ENCODE measurements around the gene AZIN2.
"Not testable (repeated sequence)": the region's sequence is repeated elsewhere in the genome, so short reads cannot be mapped to it uniquely, and the experiment has no call there.

AZIN2 gene

DNA sequence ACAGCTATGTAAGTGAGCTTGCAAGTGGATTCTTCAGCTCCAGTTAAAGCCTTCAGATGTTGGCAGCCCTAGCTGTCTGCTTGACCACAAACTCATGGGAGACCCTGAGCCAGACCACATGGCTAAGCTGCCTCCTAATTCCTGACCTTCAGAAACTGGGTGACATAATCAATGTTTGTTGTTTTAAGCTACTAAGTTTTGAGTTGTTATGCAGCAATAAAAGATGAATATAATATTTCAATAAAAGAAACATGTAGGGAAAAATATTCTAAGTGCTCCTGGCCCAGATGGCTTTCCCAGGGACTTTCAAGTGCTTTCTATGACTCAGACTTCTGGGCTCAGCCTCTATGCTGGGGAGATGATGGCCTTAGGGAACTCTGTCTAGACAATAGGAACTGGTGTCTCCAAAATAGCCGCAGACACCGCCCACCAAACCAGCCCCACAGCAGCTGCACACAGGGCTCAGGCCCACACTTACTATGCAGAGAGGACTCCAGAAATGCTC, 20.3 kb upstream of the AZIN2 start:
- no peak for DNase-seq

DNA sequence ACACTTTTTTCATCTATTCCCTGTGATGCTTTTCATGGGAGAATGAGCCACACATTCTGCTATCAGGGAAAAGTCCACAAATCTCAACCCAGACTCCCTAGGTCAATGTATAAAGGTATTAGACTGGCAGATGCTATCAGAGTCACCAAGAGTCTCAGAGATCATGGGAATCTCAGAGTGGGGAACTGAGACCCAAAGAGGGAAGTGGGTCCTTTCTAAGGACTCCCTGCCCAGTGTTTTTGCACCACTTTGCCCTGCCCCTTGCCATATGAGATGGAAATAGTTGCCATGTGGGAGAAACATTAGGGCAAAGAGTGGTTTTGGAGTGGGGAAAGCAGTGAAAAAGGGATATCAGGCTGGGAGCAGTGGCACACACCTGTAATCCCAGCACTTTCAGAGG, 19.1 kb upstream of the AZIN2 start:
- no peak for DNase-seq

DNA sequence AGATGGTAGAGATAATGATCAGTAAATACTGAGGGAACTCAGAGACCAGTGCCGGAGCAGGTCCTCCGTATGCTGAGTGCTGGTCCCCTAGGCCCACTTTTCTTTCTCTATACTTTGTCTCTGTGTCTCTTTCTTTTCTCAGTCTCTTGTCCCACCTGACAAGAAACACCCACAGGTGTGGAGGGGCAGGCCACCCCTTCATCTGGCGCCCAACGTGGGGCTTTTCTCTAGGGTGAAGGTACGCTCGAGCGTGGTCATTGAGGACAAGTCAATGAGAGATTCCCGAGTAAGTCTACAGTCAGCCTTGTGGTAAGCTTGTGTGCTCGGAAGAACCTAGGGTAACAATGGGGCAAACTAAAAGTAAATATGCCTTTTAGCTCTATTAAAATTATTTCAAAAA, 16.7 kb upstream of the AZIN2 start:
- not testable (repeated sequence) for DNase-seq

DNA sequence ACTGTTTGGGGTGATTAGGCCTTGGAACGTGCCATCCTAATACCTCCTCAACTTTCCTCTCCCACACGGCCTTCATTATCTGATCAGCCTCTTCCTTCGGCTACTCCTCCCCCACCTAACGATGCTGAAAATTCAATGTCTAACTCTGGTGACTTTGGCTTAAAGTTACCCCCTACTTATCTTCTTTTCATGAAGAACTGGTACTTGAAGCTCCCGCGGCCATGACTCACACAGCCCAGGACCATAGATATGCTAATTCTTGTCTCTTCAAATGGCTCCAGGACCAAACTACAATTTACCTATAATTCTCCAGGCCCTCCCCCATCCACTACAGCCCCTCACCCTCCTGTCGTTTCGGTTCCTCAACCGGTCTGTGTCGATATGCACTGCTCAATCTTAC, 15.7 kb upstream of the AZIN2 start:
- DNase-seq: no peak

DNA sequence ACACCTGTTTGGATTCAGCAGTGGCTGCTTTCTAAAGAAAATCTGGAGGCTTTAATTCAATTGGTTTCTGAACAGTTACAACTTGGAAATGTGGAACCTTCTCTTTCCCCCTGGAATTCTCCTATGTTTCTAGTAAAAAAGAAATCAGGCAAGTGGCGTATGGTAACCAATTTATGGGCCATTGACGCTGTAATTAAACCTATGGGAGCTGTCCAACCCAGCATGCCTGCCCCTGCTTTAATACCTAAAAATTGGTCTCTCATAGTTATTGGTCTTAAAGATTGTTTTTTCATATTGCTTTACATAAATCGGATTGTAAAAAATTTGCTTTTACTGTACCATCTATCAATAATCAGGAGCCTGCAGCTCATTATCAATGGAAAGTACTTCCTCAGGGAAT, 14.5 kb upstream of the AZIN2 start:
- DNase-seq: not testable (repeated sequence)

DNA sequence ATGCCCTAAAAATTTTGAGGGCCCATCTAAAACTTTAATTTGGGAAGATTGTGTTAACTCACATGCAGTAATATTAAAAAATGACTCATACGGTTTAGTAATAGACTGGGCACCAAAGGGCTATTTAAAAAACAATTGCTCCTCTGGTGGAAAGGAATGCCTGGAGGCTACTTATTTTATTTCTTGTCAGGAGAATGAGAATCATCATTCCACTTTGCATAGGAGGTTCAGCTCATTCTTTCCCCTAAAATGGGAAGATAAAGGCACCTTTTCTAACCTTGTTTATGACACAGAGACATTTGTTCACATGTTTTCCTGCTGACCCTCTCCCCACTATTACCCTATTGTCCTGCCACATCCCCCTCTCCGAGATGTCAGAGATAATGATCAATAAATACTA, 12.8 kb upstream of the AZIN2 start:
- not testable (repeated sequence) for DNase-seq

DNA sequence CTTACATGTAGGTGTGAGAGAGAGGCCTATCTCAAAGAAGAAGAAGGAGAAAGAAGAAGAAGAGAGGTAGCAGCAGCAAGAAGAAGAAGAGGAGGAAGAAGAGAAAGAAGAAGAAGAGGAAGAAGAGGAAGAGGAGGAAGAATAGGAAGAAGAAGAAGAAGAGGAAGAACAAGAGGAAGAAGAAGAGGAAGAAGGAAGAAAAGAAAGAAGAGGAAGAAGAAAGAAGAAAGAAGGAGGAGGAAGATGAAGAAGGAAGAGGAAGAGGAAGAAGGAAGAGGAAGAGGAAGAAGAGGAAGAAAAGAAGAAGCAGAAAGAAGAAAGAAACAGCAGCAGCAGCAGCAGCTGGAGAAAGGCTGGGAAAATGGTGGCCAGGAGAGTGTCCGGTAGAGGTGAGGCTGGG, 10.3 kb upstream of the AZIN2 start:
- no peak for DNase-seq

DNA sequence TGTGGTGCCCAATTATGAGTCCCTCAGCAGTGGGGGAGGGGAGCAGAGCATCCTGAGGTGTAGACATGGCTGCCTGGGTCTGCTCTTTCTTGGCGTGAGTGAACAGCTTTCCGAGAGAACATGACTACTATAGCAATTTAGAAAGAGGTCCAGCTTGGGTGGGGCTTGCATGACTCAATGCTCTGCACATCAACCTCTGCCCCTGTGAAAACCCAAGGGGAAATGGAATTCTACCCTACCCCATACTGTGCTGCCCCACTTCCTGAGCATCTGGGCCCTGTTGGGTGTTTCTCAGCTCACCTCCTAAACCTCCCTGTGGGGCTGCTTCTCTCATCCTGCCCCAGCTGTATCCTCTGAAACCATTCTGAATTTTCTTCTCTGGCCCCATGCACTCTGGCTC, 8.2 kb upstream of the AZIN2 start:
- no peak for DNase-seq

DNA sequence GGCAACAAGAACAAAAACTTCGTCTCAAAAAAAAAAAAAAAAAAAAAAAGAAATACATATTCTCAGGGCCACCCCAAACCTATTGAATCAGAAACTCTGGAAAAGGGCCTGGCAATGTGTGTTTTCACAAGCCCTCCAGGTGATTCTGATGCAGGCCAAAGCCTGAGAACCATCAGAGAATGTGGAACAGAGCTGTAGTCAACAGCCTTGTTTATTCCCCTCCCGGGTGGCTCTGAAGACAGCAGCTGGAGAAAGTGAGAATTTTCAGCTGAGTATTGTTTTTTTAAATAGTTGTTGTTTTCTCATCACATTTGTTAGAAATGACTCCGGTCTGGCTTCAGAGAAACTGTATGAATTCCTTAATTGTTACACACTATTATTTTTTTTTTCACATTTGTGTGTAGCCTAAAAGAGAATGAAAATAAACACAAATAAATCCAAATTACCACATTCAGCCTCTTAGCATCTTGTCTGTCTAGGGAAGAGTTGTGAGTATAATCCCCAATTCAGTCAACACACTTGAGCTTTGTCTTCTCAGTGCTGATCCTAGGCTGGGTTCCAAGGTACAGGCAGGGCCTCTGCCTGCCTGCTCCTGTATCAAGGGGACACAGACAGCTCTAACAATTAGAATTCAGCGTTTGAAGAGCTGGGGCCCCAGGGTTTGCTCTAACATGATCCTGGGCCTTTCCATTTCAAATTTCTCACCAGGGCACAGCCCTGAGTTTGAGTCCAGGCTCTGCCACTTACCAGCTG, 6.6 kb upstream of the AZIN2 start:
- DNase-seq: no peak

DNA sequence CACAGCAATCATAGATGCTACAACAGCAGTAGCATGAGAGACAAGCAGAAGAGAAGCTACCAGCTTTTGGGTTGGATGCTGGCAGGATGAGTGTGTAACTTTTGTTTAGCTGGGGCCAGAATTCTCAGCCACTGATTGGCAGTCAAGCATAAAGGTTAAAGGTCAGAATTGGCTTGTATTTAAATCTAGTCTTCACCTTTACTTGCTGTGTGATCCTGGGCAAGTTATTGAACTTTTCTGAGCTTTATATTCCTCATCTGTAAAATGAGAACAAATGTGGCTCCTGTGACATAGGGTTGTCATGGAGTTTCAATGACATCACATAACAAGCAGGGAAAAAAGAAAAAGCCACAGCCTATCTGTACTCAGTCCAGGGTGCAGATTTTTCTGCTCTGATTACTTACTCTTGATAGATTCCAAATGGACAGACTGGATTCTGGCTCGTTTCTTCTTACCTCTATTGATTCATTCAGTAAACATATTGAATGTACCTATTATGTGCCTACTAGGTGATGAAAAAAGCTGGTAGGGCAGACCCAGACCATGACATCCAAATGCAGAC, 2.8 kb upstream of the AZIN2 start:
- DNase-seq: no peak

DNA sequence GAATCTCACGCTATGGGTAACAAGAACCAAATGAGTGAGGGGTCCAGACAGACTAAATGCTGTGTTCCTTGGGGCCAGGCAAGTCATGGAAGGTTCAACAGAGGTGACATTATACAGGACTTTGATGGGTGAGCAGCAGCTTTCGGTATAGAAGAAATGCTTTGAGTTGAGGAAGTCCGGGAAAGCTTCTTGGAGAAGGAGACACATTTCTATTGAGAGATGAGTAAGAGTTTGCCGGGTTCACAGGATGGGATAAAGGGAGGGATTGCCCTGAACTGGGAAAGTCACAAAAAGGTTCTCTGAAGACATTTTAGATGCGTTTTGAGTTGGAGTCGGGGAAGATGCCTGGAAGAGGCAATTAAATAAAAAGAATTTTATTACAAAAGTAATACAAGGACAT, 580 bp upstream of the AZIN2 start:
- no peak for DNase-seq

DNA sequence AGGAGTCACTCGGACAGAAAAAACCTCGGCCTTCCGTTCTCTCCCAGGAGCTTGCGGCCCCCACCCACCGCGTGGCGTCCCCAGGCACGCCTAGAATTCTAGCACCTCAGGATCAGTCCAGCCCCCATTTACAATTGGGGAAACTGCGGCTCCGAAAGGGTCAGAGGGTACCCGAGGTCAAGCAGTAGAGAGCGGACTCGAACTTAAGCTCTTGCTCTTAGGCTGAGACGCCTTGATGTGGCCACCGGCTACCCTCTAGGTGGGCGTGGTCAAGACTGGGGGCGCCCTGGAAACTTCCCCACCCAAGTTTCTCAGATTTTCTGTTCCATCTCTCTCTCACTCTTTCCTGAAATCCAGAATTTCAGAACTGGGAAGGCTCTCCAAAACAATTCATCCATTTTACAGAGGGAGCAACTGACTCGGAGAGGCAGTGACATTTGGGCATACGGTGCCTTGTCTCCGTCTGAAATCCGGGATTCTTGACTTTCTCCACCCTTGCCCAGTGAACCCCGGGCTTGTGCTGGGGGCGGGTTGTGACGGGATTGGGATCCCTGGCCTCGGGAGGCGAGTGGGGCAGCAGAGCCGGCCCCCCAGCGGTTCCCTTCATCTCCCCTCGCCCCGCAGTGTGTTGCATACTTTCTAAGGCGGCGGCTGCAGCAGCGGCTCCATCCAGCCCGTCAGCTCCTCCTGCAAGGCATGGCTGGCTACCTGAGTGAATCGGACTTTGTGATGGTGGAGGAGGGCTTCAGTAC, 777 bp downstream of the AZIN2 start:
- DNase-seq: no peak

DNA sequence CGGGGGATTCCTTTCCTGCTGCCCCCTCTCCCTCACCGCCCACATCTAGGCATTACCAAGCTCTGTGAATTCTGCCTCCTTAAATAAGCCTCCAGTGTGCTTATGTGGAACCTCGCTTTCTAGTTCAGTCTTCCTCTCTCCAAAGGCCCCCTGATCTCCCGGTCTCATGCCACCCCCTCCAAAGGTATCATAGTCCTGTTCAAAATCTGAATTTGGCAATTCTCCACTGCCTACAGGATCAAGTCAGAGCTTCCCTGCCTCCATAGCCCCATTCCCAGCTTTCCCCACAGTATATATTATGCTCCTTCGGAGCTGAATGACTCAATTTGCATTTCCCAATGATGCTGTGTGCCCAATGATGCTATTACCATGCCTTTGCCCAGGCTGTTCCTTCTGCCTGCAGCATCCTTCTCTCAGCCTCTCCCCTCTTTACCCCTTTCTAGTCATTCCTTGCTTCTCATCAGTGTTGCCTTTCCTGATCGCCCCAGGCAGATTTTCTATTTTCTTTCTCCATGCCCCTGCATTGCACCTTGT, 1.7 kb downstream of the AZIN2 start:
- no peak for DNase-seq

DNA sequence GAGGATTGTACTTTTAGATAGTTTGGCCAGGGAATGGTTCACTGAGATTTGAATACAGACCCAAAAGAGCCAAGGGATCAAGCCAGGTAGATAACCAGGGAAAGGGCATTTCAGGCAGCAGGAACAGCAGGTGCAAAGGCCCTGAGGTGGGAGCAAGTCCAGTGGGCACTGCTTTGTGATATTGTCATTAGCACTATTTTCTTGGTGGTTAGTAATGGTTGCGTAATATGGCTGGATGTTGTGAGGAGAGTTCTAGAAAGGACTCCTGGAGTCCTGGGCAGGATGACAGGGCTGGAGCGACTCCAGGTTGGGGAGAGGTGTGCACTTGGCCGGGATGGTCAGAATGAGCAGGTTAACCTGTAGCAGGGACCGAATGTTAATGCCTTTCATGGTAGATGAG, 4.4 kb downstream of the AZIN2 start:
- no peak for DNase-seq

DNA sequence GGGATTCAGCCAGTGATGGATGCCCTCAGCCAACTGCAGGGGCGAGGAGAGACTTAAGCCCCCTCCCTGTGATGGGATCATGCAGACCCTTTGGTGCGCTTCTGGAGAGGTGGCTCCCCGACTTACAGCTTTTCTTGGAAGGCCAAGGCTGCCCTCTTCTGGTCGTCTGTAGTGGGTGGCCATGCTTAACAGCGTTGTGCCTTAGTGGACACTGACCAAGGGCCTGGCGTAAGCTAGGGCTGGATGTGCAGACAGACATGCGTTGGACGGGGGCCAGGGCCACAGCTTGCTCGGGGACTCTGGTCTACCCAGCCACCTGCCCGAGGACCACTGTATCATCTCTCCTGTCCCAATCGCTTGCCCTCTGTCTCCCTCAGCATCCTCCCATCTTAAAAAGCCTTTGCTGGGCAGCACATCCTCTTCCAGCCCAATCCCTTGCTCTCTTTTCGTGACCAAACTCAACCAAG, 5.5 kb downstream of the AZIN2 start:
- DNase-seq: peak; percentile 20

DNA sequence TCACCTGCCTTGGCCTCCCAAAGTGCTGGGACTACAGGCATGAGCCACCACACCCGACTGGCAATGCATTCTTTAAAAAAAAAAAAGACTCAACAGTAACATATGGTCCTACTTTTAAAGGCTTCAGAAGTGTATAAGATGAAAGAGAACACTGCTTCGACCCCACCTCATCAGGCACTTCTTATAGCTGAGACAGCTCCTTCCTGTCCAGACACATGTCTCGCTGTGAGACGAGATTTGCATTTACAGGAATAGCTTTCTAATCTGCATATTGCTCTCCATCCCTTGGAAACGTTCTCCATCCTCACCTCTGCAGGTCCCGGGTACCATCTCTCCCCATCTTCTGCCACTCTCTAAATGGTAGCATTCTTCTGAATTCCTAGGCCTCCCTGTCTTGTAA, 6.7 kb downstream of the AZIN2 start:
- no peak for DNase-seq

DNA sequence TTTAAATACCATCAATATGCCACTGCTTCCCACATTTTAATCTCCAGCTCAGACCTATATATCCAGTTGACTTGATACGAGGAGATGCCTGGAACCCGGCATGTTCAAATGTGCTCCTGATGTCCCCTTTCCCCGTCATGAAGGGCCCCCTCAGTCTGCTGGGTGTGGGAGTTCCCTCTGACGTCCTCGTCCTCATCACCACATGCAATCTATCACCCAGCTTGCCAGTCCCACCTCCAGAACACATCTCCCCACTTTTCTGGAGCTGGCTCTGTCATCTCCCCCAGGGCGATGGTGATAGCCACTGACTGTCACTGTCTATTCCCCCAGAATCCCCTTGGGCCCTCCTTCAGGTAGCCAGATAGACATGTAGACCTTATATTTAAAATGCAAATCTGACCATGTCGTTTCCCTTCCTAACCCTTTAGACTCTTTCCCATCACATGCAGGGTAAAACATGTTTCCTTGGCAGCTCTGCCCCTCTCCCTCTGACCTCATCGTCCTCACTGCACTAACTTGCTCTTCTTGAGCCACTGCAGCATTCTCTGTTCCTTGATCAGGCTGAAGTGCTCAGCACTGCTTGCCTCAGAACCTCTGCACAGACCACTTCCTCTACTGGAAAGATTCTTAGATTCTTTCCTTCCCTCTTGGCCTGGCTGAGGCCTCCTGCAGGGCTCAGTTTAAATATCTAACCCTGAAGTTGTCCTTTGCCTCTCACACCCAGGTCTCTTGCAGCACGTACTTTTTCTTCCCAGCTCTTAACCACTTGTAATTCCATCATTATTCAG, 7.4 kb downstream of the AZIN2 start:
- no peak for DNase-seq

DNA sequence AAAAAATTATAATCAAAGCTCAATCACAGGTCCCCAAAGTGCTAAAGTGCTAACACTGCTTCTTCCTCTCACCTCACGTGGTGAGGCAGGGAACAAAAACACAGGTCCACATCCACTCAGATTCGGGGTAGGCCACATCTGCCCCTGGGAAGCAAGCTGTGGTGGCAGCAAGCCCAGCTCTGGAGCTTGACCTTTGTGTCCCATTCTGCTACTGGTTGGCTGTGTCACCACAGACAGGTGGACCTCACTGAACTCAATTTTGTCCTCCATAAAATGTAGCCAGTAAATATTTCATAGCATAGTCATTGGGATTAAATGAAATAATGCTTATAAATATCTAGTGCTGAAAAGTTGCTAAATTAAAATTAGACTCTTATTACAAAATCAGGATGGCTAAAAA, 8.5 kb downstream of the AZIN2 start:
- DNase-seq: no peak

DNA sequence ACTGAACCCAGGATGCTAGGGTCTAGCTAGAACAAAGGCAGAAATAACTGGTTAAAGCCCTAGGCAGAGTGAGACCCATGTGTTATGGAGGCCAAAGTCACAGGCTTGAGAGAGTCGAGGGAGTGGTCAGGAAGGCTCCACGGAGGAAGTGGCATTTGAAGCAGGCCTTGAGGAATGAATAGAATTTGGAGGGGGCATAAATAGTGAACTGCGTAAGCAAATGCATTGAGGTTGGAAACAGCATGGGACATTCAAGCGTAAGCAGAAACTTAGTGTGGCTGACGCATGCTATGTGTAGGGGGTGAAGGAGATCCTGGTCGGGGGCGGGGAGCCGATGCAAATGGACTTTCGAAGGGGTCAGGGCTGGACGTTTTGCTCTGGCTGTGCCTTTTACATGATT, 11.5 kb downstream of the AZIN2 start:
- DNase-seq: no peak

DNA sequence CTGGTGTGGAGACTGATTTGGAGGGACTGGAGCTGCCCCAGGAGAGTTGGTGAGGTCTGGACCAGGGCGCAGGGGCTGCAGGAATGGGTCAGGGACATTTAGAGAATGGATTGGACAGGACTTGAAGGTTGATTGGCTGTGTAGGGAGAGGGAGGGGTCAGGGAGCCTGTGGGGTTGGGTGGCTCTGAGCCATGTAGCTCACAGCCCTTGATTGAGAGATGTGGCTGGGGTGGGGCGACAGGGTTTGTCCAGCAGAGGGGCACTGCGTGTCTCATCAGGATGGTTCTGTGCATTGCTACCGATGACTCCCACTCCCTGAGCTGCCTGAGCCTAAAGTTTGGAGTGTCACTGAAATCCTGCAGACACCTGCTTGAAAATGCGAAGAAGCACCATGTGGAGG, 12.1 kb downstream of the AZIN2 start:
- no peak for DNase-seq

DNA sequence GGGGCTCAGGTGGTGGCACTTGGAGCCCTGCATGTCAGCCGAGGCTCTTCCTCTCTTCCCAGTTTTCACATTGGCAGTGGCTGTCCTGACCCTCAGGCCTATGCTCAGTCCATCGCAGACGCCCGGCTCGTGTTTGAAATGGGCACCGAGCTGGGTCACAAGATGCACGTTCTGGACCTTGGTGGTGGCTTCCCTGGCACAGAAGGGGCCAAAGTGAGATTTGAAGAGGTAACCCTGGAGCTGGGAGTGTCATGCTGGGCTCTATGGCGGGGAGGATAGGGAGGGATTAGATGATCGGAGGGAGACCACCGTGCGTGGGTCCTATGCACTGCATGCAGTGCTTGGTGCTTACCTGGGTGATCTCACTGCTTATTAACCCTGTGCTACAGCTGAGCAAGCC, 13.5 kb downstream of the AZIN2 start:
- DNase-seq: no peak

DNA sequence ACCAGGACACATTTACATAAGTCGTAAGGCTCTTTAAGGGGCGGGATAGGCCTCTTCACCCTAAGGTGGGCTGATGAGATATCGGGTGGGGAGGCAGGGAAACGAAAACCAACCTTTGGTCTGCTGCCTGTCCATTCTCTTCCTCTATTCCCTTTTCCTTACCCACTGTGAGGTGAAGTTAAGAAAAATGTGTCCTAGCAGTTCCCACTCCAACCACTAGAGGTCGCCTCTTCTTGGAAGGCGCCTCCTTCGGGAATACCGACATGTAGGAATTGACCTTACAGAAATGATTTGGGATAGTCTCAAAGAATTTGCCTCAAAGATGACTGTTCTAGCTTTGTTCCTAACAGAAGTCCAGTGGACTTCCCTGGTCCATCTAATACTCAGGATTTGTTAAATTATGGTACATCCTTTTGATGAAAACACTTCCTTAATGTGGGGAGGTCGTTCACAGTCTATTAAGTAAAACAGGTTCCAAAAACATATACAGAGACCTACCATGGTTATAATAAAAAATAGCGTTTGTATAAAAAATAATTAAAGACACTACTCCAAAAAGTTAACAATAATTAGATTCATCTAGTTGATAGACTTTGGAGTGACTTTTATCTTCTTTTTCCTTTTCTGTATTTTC, 14.1 kb downstream of the AZIN2 start:
- DNase-seq: no peak

Measured in NK-92 treated with Interleukin-12 subunit alpha and Interleukin-12 subunit beta, amount 100 ng/mL, for 24 hours (cell line).